Putamen (tissue), 1 donor: ENCODE data around the gene GCC2.
"Not testable (repeated sequence)": the region's sequence is repeated elsewhere in the genome, so short reads cannot be mapped to it uniquely, and the experiment has no call there.

Experiments used
- DNase-seq: peaks from one replicate; pipeline ENCODE4 v3.0.0-alpha.2; 2016; ENCODE audit warnings: low spot score

GCC2 gene, protein sequence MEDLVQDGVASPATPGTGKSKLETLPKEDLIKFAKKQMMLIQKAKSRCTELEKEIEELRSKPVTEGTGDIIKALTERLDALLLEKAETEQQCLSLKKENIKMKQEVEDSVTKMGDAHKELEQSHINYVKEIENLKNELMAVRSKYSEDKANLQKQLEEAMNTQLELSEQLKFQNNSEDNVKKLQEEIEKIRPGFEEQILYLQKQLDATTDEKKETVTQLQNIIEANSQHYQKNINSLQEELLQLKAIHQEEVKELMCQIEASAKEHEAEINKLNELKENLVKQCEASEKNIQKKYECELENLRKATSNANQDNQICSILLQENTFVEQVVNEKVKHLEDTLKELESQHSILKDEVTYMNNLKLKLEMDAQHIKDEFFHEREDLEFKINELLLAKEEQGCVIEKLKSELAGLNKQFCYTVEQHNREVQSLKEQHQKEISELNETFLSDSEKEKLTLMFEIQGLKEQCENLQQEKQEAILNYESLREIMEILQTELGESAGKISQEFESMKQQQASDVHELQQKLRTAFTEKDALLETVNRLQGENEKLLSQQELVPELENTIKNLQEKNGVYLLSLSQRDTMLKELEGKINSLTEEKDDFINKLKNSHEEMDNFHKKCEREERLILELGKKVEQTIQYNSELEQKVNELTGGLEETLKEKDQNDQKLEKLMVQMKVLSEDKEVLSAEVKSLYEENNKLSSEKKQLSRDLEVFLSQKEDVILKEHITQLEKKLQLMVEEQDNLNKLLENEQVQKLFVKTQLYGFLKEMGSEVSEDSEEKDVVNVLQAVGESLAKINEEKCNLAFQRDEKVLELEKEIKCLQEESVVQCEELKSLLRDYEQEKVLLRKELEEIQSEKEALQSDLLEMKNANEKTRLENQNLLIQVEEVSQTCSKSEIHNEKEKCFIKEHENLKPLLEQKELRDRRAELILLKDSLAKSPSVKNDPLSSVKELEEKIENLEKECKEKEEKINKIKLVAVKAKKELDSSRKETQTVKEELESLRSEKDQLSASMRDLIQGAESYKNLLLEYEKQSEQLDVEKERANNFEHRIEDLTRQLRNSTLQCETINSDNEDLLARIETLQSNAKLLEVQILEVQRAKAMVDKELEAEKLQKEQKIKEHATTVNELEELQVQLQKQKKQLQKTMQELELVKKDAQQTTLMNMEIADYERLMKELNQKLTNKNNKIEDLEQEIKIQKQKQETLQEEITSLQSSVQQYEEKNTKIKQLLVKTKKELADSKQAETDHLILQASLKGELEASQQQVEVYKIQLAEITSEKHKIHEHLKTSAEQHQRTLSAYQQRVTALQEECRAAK (N-terminal part only)

DNA sequence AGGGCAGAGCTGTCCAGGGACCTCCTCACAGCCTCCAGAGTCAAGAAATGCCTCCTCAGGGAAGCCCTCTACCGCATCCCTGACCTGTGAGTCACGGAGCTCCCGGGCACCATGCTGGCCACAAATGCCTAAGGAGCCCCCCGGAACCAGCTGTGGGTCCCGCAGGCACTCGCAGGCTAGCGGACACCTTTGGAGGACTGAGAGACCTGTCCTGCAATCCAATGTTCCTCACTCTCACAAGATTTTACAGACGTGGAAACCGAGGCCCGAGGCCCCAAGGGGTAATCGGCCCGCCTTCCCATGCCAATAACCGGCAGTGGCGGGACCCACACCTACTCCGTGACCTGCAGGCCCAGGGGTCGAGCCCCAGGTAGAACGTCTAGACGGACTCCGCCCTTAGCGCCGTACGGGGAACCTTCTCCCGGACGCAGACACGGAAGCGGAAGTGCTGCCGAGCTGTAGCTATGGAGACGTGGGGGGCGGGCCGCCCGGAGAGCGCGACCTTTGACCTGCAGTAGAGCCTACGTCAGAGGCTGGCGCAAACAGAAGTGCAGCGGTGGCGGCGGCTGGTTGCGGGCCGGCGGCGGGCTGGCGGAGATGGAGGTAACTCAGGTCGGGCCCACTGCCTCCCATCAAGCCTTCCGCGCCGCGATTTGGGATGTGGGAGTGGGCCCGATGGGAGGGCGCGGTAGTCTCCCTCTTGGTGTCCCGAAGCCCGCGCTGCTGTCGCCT, at the start of gene GCC2:
TSS of gene GCC2 (plus strand) at position 529 of the 732 bp plus-strand sequence. CDS start at position 598, 69 bp downstream.
- DNase-seq = peak; percentile 93

DNA sequence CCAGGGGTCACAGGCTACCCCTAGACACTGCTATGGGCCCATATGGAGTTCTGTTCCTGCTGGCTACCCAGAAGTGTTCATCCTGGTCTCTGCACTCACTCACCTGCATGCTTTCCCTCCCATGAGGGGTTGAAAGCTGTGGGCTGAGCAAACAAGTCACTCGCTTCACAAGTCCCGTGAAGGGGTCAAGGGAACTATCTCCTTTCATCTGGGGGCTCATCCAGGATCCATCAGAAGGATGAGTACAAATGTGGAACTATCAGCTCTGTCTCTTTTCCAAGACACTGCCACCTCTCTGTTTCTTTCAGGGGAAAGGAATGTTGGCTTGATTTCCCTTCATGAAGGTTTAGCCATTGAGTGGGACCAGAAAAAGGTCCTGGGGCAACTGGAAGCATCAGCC, 49.5 kb upstream of the GCC2 start:
- no peak for DNase-seq

DNA sequence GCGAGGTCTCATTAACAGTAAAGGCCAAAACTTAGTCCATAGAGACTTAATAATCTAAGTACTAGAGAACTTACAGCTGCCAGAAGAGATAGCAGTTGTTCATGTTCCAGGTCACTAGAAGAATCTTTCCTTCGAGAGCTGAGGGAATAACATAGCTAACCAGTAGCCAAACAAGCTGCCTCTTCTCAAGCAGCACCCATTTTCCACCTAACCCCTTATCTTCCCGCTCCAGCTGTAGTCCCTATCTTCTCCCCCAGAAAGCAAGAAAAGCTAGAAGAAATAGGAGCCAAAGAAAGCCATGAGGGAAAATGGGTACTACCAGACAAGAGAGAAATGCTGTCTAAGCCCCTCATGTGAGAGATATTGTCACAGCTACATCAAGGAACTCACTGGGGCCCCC, 47.2 kb upstream of the GCC2 start:
- no peak for DNase-seq

DNA sequence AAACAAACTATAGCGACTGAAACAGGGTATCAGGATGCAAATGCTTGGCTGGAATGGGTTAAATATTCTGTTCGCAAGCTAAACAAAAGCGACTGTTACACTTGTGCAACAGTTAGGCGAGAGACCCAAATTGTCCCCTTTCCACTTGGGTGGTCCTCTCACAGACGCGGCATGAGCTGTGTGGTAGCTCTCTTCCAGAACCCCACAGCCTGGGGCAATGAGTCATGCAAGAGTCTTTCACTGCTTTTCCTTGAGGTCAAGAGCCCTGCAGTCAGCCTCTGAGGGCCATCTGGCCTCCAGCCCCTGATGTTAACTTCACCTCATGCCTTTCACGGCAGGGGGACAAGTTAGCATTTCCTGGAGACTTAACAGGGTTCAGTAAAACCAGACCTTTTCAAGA, 45.5 kb upstream of the GCC2 start:
- DNase-seq = no peak

DNA sequence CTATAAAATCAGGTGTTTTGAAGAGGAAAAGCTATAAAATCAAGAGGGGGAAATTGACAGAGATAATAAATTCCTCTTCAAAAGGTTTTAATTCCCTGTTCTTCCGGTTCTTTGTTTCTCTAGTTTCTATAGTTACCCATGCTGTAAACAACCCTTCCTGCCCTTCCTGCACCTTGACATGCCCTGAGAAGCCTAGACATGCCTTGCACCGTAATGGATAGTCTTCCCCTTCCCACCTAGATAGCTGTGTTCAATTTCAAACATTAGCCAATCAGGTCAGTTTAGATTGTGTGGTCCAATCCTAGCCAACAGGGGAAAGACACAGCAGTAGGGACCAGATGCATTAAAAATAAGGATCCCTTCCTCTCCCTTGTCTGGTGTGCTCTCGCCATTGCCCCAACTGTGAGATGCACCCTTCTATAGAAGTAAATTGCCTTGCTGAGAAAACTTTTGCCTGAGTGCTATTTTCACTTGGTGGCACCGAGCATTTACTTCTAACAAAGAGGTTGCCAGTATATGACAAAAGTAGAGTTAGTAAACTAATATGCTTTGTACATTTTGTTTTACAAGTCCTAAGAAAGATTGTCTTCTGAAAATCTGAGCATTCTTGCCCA, 44.1 kb upstream of the GCC2 start:
- DNase-seq = no peak

DNA sequence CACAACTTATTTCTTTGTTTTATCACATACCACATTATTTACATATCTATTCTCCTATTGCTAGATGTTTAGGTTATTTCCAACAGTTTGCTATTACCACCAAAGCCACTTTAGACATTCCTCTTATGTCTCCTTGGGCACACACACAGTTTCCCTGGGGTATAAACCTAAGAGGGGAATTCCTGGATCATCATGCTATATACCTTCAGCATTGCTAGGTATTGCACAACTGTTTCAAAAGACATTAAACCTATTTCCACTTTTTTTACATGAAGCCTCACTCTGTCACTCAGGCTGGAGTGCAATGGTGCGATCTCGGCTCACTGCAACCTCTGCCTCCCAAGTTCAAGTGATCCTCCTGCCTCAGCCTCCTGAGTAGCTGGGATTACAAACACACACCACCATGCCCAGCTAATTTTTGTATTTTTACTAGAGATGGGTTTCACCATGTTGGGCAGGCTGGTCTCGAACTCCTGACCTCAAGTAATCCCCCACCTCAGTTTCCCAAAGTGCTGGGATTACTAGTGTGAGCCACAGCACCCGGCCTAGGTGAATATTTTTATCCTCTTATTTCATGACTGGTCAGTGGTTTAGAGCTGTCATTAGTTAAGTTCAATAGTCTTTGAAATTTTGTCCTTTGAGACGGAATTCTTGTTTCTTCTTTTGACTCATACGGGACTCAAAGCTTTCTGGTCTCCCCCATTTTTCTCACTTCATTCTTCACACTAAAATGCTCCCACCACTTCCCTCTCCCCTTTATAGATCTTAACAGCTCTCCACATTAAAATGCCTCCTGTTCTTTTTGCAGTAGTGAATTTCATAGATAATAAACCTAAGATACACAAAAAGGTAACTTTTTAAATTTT, 40.9 kb upstream of the GCC2 start:
- DNase-seq = no peak

DNA sequence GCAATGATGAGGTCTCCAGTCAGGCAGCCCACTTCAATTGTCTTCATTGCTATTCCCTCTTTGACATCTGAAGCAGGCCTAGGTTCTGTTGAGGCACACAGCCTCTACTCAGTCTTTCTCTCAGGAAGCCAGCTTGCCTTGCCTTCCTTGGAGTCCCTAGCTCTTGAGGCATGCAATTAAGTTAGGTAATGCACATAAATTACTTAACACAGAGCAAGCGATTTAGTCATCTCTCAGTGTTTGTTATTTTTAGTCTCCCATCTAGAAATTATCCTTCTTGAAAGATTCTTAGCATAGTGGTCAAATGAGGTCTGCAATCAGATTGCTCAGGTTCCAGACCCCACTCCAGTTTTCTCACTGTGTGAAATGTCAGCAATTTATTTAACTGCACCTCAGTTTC, 39.2 kb upstream of the GCC2 start:
- no peak for DNase-seq

DNA sequence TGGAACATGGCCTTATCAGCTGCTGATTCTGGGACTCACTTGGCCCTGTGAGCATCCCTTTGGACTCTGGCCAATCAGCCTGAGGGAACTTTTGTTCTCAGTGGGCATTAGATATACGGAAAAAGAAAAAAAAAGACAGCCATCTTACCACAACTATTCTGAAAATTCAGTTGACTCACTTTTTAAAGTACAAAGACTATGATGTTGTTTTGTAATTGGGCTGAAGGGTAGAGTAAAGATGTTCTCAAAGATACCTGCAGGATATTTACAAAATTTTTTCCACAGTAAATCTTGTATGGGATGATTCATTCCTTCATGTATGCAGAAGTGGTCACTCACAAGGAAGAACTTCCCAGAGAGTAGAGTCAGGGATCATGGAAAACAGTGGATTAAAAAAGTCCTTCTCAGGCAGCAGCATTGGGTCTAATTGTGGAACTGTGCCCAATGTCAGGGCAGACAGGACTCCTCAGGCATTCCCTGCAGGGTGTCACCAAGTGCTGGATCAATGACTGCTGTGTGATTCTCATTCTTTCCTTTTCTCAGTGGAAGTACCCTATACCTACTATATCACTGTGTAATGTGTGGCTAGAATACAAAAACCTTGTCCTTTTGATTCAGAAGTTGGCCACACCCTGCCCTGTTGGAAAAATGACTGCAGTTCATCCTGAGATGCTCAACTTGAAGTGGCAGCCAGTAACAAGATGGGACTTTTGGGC, 35.9 kb upstream of the GCC2 start:
- DNase-seq = no peak

DNA sequence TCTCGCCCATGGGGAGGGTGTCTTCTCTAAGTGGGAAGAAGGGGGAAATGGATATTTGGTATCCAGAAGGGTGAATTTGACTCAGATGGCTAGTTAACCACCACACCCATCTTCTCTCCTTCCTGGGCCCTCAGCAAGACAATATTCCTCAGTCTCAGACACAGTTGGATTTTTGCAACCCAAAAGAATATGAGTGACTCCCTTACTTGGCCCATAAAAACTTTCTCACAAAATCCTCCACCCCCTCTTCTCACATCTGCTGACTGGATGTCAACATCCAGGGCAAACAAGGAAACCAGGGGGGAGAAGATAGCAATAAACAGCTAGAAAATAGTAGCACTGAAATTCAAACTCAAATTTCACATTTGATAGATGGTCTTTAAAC, 35.3 kb upstream of the GCC2 start:
- no peak for DNase-seq

DNA sequence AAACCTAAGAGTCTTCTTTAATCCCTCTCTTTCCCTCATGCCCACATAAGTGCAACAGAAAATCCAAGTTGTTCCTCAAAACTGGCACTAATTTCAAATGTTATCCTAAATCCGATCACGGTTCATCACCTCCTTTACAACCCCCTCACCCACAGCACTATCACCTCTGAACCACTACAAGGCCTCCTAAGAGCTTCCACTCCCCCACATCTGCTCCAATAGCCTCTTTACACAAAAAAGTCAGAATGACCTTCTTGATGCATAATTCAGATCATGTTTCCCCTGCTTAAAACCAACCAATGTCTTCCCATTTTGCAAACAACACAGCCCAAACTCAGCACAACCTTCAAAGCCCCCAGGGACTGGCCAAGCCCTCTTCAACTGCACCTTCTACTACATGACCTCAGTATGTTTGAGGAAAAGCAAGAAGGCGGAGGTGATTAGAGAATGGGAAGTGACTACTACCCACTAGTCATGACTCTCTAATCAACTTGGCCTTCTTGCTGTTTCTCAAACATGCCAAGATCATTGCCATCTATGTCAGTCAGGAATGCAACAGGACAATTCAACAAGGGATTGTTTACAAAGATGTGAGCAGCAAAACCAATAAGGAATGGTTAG, 34.6 kb upstream of the GCC2 start:
- DNase-seq = no peak

DNA sequence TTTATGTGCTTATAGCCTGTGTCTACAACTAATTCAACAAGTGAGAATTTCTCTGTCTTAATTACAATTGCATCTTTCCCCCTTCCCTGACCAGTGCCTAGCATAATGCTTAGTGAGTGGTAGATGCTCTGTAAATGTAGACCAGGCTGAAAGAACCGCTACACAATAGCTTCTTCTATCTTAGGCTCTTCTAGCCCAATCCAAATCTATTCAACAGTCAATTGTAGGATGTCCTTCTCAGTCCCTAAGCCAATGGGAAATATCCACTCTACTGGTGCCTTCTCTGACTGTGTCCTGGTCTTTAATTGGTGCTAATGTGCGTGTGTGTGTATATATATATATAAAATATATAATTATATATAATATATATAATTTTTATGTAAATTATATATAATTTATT, 34.1 kb upstream of the GCC2 start:
- no peak for DNase-seq

DNA sequence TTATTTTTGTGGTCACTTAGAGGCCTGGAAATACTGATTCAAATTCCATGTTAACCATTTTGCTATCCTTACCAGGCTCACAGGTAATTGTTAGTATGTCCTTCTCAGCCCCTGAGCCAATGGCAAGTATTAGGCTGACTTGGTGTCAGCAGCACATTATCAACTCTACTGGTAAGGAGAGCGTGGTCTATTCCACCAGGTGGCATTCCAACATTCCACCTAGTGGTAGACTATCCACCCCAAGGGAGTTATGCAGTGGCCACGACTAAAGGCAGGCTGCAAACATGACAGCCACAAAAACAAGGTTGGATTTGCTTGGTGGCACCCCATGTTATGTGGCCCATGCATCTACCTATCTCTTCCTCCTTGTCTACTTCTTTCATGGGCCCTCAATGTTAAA, 31.8 kb upstream of the GCC2 start:
- DNase-seq = no peak

DNA sequence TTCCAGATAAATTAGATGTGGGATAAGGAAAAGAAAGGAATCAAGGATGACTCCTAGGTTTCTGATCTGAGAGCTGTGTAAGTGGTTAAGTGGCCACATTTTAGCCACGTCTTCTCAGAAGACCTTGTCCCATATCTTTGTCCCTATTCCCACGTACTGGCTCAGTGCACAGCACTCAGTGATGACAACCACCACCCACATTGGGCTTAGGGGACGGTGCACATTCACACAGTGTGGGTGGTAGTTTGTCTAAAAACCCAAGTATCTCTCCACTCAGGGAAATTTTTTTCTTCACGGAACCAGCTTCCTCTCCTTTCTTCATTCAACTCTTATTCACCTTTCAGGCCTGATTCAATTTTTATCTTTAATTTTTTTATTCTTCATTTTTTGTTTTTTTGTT, 30.6 kb upstream of the GCC2 start:
- DNase-seq = no peak

DNA sequence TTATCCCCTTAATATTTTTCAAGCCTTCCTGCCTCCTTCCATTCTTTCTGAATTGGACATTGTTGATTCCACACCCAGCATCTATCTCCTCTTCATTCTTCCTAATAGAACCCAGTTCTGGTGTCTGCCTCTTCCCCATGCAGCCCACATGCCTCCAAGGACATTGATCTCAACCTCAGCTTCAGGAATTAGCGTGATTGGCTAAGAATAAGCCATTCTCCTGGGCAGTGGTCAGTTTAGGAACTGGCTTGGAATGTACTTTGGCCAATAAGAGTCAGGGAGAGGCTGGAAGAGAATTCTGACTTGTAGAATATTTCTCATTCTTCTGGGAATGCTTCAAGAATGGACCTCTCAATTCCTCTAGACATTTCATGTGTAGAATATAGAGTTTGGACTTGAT, 25.9 kb upstream of the GCC2 start:
- no peak for DNase-seq

DNA sequence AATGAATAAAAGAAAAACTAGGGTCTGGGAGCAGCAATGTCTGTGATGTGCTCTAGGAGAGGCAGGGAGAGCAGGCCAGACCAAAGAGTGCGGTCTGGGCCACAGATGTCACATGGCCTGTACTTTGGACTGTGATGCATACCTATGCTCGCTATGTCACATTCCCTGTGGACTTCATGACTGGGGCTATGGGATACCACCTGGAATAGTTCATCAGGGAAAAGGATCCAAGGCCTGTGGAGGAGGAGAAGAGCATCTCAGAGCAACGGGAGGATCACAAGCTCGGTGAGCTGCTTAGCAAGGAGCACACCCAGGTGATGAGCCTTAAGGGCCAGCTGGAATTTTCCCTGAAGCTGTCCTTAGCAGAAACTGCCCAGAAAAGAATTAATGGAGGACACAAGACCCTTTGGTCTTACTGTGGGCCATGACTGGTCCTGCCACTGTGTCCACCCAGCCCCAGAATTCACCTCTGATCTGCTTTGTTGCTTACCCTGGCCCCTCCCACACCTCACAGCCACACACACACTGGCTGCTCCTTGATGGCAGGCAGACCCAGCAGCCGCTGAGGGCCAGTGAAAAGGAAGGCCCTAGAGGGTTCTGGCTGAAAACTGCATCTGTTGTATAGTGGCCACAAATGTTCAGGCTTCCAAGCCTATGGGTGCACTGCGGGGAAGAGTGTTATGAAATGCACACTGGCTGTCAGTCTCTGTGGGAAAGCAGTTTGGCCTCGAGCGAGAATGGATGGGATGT, 25.3 kb upstream of the GCC2 start:
- no peak for DNase-seq

DNA sequence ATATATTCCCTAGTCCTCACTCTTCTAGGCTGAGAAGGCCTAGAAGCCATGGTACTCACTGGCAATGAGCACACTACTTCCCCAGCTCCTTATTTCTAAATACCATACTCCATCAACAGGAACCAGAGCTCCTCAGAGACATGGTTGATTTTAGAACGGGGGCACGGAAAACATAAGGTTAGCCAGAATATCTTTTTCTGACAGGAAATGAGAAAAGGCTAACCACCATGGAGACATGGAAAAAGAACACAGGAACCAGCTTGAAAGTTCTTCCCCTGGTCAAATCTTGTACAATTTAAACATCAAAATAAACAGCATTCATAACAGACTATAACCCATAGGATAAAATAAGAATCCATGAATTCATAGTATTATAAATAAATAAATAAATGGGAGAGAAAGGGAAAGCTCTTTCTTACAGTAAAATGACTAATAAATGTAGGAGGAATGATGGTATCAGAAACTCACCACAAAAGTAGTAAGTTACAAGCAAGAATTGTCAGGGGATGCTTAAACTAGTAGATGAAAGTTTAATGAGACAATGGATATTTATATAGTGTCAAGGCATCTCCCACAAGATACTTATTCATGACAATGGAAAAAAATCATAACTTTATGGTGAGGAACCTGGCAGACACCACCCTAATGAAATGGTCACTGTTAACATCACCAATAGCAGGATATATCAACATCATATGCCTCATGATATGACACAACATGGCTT, 20.6 kb upstream of the GCC2 start:
- no peak for DNase-seq

DNA sequence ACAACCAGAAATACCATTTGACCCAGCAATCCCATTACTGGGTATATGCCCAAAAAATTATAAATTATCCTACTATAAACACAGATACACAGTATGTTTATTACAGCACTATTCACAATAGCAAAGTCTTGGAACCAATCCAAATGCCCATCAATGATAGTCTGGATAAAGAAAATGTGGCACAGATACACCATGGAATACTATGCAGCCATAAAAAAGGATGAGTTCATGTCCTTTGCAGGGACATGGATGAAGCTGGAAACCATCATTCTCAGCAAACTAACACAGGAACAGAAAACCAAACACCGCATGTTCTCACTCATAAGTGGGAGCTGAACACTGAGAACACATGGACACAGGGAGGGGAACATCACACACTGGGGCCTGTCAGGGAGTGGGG, 13.4 kb upstream of the GCC2 start:
- not testable (repeated sequence) for DNase-seq

DNA sequence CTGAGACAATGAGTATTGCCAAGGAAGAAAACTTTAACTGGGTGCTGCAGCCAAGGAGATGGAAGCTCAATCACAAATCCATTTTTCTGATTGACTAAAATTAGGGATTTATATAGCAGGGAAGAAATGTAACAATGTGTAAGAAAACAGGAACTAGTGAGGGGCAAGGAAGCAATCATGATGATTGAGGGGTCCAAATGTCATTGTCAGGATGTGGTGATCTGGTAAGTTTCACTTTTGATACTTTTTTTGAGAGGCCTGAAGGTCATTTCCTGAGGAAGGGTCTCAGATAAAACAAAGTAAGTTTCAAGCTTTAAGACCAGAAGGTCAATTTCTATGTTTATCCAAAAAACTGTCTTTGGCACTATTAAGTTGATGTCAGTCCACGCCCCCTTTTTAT, 12.0 kb upstream of the GCC2 start:
- DNase-seq = no peak
